ENCODE measurements around the gene KIDINS220.

The KIDINS220 gene

DNA sequence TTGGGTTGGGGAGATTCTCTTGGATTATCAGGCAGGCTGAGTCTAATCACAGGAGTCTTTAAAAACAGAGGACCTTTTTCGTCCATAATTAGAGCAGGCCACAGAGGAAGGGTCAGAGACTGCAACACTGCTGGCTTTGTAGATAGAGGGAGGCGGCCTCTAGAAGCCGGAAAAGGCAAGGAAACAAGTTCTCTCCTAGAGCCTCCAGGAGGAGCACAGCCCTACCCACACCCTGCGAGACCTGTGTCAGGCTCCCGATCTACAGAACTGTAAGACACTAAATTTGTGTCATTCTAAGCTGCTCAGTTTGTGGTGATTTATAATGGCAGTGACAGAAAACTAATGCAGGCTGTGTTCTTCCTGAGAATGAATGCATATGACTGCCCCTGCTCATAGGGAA lies 140.2 kb downstream of the KIDINS220 start:
- no peak for DNase-seq (ENCODE audit: low read depth)

DNA sequence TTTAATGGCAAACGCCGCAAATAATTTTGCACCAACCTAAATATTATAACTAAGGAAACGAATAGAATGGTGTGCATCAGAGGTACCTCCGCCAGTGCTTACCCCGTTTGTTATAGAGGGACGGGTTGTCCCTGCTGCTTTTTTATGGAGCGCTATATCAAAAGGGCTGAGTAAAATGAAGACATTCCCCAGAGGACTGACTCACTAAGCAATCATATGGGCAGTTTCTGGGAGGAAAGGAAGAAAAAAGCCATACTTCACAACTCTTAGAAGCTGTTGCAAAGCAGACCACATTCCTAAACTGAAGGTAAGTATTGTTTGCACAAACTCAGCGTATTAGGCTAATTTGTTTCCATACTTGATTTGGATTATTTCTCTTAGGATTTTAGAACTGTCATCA lies 142.7 kb downstream of the KIDINS220 start:
- peak; percentile 72 for DNase-seq (ENCODE audit: low read depth)

DNA sequence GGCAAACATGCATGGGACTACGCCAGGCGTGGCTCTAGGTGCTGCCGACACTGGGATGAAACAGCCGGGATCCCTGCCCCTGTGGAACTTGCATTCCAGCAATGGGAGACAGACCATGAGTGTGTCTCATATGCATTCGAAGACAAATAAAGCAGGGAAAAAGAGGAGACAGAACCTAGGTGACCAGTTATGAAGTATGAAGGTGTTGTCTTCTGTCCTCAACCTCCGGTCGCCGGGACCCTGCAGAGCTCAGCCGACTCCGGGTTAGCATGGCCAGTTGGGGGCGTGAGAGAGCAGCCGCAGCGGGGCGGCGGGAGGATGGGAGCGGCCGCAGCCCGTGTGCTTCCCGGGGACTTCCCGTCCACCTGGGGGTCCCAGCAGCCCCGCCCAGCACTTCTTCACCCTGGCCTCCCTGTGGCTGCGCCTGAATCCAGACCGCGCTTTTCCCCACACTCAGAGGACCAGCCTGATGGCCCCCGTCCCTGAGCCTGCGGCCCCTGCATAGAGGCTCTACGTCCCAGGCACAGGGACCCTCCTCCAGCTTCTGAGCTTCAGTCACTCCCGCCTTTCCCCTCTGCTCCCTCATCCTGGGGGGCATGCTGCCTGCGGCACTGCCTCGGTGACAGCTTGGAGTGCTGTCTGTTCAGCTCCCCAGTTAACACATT lies 144.1 kb downstream of the KIDINS220 start:
- DNase-seq (ENCODE audit: low read depth) = no peak

DNA sequence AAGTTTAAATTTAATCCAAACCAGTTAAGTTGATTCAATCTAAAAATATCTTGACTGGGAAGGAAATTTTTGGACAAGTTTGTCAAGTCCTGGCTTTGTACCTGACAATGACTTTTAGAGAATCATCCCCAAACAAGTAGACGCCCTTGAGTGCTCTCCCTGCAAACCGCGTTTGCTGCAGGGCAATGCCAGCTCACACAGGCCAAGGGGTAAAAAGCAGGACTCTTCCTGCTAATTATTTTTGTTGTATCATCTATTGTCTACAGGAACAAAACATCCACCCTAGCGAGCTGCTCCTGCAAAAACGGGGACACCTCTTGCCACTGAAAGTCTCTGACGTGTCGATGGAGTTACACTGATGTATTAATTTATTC lies 144.6 kb downstream of the KIDINS220 start:
- no peak for DNase-seq (ENCODE audit: low read depth)

DNA sequence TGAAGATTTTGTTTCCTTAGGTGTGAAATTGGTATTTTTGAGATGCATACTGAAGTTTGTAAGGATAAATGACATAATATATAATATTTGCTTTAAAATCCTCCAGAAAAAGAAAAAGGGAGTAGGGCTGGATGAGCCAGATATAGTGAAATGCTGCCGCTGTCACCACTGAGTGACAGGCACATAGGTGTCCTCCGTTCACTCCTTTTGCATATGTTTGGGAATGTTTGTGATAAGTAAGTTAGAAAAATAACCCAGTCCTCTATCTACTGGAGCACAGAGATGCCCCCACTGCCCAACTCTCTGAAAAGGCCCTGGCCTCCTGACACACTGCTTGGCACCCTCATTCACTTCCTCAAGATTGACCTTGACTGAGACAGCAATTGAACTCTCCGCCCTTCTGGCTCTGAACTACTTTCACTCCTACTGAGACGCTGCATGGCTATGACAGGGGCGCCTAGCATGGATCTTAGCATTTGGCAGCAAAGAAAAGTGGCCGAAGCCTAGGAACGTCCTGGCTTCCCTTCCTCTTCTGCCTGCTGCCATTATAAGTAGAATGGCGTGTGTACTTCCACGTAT lies 145.5 kb downstream of the KIDINS220 start:
- DNase-seq (ENCODE audit: low read depth) = no peak

DNA sequence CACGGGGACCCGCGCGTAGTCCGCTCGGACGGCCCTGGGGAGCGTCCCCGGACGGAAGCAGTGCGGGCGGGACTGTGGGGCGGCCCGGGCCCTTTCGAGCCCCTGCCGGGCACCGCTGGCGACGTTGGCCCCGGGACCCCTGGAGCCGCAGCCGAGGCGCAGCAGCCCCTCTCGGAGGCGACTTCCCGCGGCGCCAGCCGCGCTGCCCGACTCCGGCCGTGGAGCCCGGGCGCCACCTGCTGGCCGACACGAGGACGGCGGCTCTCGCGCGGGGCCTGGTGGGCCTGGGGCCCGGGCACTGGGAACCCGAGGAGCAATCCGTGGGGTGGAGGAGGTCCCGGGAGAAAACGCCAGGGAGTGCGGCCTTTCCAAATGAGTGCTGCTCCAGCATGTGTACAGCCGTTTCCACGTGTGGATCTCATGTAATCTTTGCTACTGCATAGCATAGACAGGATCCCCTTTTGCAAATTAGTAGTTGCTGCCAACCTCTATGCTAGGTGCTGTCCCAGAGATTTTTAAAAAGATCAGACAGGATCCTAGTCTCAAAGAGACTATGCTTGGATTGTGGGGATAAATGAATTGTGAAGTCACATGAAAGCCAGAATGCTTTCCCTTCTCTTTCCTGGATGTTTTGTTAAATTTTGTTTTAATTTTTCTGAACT lies 151.6 kb downstream of the KIDINS220 start:
- DNase-seq (ENCODE audit: low read depth) = no peak

DNA sequence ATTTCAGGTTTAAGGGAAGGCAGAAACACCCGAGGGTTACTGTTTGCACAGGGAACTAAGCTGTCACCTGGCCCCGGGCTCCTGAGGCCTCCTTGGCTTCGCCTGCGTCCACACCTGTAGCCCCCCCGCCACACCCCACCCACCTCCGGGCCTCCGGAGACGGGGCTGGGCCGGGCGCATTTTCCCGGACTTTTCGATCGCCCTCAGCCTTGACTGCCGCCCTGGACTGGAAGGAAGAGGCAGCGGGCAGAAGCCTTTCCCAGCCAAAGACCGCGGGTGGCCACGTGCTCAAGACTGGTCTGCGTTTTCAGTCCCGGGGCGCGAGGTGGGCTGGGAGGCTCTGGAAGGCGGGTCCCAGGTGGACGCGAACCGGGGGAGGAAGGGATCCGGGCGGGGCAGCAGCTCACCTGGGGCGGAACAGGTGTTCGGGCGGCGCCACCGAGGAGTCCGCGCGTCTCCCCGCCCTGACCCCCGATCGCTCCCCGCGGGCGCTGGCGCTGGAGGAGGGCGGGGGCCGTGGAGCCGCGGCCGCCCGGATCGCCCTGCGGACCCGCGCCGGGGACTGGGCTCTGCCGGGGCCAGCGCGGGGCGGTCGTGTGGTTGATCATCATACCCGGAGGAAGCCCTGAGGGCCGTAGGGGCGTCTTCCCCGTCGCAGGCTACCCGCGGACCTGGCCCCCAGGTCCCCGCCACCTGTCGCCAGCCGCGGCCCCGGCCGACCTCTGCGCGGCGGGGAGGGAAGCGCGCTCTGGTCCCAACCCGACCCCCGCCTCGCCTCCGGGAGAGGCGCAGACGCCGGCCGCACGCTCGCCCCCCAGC lies 152.3 kb downstream of the KIDINS220 start:
- DNase-seq (ENCODE audit: low read depth) = peak; percentile 40

DNA sequence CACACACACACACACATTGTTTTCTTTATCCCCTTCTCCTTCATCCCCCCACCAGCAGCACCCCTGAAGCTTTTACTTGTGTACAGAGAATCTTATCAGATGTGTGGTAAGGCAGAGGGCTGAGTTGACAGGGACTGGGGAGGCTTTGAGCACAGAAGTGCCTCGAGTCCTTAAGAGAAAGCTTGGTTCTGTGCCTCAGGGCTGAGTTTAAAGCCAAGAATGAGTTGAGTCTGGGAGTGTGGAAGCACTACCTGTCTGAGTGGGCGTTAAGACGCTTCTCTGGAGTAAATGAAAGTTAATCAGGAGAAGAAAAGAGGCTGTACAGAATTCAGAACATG lies 152.9 kb downstream of the KIDINS220 start:
- DNase-seq (ENCODE audit: low read depth) = peak; percentile 45

DNA sequence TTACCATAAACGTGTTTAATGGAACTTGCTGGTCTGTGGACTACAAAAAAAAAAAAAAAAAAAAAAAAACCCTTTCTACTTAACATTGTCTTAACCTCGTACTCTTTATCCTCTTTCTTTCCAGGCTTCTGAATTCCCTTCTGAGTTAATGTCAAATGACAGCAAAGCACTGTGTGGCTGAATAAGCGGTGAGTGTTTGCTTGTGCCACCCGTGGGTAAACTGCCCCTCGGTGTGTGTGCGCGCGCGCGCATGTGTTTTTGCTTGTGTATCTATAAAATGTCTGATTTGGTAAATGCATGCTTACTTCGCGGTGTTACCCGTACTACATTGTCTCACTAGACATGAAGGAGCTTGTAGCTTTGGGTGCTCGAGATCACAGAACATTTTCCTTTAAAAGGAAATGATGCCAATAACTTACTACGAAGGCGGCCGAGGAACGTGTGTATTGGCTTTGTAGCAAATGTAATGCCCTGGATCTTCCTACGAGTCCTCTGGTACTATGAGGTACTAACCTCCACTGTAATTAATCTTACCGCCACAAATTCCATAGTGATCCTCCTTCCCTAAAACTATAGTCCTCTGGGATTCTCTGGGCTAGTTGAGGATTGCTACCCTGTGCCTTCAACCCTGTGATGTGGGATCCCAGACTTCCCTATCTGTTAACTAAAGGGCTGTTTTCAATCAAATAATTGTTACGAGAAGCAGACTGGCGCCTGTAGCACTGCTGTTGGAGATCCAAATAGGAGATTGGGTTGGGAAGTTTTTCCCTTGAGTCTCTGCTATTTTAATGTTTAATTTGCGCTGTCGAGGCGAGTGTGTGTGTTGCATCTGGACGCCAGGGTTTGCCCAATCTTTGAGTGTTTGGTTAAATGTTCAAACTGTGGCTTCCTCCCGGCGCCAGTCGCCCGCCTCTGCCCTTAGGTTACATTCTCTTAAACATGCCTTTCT lies 154.4 kb downstream of the KIDINS220 start:
- DNase-seq (ENCODE audit: low read depth) = peak; percentile 53

DNA sequence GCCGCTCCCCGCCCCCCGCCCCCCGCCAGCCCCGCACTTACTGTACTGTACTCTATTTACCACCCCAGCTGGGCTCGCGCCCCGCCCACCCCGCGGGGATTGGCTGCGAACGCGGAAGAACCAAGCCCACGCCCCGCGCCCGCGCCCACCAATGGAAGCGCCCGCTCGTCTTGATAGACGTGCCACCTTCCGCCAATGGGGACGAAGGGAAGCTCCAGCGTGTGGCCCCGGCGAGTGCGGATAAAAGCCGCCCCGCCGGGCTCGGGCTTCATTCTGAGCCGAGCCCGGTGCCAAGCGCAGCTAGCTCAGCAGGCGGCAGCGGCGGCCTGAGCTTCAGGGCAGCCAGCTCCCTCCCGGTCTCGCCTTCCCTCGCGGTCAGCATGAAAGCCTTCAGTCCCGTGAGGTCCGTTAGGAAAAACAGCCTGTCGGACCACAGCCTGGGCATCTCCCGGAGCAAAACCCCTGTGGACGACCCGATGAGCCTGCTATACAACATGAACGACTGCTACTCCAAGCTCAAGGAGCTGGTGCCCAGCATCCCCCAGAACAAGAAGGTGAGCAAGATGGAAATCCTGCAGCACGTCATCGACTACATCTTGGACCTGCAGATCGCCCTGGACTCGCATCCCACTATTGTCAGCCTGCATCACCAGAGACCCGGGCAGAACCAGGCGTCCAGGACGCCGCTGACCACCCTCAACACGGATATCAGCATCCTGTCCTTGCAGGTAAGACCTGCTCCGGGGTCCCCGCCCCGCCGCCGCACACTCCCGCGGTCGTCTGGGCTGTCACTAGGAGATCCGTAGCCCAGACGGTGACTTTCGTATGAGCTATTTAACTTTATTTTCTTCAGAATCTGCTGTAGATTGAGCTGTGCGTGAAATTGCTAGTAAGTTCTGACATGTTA lies 155.4 kb downstream of the KIDINS220 start, which contains the start of gene ID2:
Gene ID2 (plus strand): TSS at position 271 of the 907 bp plus-strand sequence. CDS start 110 bp downstream, at position 381.
- peak; percentile 97 for DNase-seq (ENCODE audit: low read depth)

DNA sequence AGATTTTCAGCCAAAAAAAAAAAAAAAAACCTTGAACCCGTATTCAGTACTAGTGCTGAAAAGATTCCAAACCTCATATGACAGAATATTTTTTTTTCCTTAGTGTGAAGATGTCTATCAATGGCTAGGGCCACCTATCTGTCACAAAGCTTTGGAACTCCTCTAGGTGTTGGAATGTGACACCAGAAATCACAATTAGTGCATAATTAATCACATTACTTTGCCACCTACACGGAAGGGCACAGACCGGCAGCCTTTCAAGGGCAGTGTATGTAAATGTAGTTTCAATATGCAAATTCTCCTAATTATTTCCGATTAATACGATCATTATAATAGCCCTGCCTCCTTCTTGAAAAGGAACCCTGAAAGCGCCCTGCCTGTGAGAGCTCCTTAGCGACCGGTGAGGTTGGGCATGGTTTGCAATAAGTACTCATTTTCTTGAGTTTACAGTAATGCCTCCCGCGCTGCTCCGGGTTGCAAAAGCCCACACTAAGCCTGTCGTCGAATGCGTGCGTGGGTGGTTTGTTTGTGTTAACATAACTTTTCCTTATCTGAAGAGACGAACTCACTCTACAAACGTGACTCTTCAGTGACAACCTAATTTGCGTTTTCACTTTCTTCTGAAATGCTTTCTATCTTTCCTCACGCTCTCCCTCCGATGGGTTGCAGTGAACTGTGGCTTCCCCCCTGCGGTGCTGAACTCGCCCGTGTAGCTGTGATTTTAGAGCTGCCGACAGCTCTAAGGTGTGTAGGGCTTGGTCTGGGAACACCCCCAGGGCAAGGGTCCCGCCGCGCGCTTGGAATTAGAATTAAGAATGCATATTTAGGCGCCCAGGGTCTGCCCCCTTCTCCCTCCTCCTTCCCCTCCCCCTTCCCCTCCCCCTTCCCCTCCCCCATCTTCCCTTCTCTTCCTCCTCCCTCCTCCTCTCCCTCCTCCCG lies 156.3 kb downstream of the KIDINS220 start:
- peak; percentile 92 for DNase-seq (ENCODE audit: low read depth)

DNA sequence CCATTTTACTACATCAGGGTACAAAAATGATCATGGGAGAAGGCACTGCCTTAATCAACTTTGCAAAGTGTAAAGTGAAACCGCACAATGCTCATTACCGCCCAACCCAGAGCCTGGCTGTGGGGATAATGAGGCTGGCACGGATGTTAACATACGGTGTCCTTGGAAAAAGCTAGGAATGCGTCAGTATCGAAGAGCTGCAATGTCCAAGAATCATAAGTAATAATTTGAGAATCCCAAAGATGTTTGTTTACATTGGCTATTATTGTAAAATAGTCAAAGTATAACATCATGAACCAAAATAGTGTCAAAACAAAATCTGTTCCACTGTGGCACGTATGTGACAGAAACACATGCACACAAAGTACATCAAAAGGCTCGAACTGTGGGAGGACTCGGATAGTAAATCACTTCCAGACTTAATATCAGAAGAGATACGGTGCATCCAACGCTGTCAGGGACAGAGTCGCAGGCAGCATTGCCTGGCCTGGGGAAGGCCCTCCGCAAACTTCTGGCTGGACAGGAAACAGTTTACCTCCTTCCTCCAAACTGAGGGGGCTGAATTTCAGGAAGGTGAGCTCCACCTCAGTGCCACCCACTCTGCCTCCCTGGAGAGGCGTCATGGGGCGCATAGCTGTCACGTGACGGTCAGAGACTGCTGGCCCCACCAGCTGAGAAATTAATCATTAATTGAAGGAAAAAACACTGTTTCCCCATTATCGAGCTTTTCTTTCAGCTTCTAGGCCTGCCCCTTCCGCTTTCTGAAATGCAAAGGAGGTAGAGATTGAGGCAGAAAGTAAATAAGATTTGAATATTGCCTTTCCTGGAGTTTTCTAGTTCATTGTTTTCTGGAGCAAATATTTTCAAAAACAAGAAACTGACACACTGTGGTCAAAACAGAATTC lies 157.3 kb downstream of the KIDINS220 start:
- DNase-seq (ENCODE audit: low read depth) = peak; percentile 37

DNA sequence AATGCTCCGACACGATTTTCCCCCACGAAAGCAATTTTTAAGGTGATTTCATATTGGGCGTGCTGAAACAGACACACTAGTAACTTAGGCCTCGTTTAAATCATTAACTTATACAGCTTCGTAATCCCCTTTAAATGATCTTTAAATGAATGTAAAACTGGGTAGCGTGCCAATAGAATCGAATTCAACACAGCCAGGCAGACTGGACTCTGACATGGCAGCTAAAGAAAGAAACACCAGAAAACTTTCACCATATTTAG lies 157.9 kb downstream of the KIDINS220 start:
- DNase-seq (ENCODE audit: low read depth) = no peak

Data from amniotic epithelial cell (primary cell).